HepG2 (cell line): ENCODE results near the gene CEP164. TPM values are rescaled to one million over a fixed set of nuclear protein-coding genes. Genes with fewer than 3 reads are reported as not detected.
A peak's percentile ranks its signal among the peaks of the same experiment; 100 is the strongest.

Source experiments
- BCL6 ChIP-seq: IDR thresholded peaks from 2 replicates; pipeline ENCODE4 v1.6.1; 2016; ENCODE audit warnings: missing genetic modification reagents, missing compliant biosample characterization
- FOXM1 ChIP-seq: sonication (generic); formaldehyde crosslinking; IDR thresholded peaks from 2 replicates; pipeline ENCODE4 v1.5.0; 2020; ENCODE audit warnings: missing genetic modification reagents
- HMG20B ChIP-seq: conservative IDR thresholded peaks from 2 replicates; pipeline ENCODE4 v1.6.1; 2016; ENCODE audit warnings: missing genetic modification reagents, missing compliant biosample characterization
- IKZF1 ChIP-seq: fragments of 450-650 bp; IDR thresholded peaks from 2 replicates; pipeline ENCODE4 v1.7.1; 2016
- KLF12 ChIP-seq: sonication (generic); formaldehyde crosslinking; IDR thresholded peaks from 2 replicates; pipeline ENCODE4 v1.4.0; 2020; ENCODE audit warnings: missing genetic modification reagents, borderline replicate concordance
- MAX ChIP-seq: IDR thresholded peaks from 2 replicates; pipeline ENCODE4 v1.6.1; 2012; ENCODE audit warnings: inconsistent platforms
- PHF8 ChIP-seq: sonication (generic); formaldehyde crosslinking; IDR thresholded peaks from 2 replicates; pipeline ENCODE4 v1.5.0; 2020; ENCODE audit warnings: missing genetic modification reagents
- PRMT3 ChIP-seq: sonication (generic); formaldehyde crosslinking; IDR thresholded peaks from 2 replicates; pipeline ENCODE4 v1.8.1; 2022; ENCODE audit warnings: low read depth, mild to moderate bottlenecking, moderate library complexity, missing genetic modification reagents, borderline replicate concordance
- RARA ChIP-seq: IDR thresholded peaks from 2 replicates; pipeline ENCODE4 v1.6.1; 2016; ENCODE audit warnings: missing genetic modification reagents, missing compliant biosample characterization
- SNRNP70 ChIP-seq: fragments of 200-400 bp; formaldehyde crosslinking; IDR thresholded peaks from 2 replicates; pipeline ENCODE4 v1.6.1; 2017; ENCODE audit warnings: mild to moderate bottlenecking, low read depth, low read length, moderate library complexity
- THAP7 ChIP-seq: sonication (generic); formaldehyde crosslinking; IDR thresholded peaks from 2 replicates; pipeline ENCODE4 v1.8.1; 2023; ENCODE audit warnings: mild to moderate bottlenecking, missing genetic modification reagents
- ZBTB7A ChIP-seq: sonication (generic); formaldehyde crosslinking; IDR thresholded peaks from 2 replicates; pipeline ENCODE4 v1.8.0; 2022; ENCODE audit warnings: mild to moderate bottlenecking, missing genetic modification reagents
- ZNF335 ChIP-seq: sonication (generic); formaldehyde crosslinking; IDR thresholded peaks from 2 replicates; pipeline ENCODE4 v1.4.0; 2020; ENCODE audit warnings: missing genetic modification reagents
- ZNF891 ChIP-seq: sonication (generic); formaldehyde crosslinking; IDR thresholded peaks from 2 replicates; pipeline ENCODE4 v1.5.0; 2020; ENCODE audit warnings: mild to moderate bottlenecking, missing genetic modification reagents
- ZSCAN25 ChIP-seq: sonication (generic); formaldehyde crosslinking; IDR thresholded peaks from 2 replicates; pipeline ENCODE4 v1.8.0; 2022; ENCODE audit warnings: mild to moderate bottlenecking, missing genetic modification reagents
- polyA plus RNA-seq, 8 experiments: library from polyadenylated mRNA; depleted of rRNA in 3 of 8; stranded (reverse) in 7 of 8; unstranded in 1 of 8; fragments of >200 nt; fragmentation: Illumina TruSeq in 4 of 8; extraction: Trizol in 4 of 8; gene quantifications; 2 replicates each; pipeline versions ENCODE4 v1.2.1 to v1.2.3, GENCODE V29; 2011 to 2016; ENCODE audit warnings: low read depth in 4 of 8, missing spikeins in 1 of 8, mixed read lengths in 1 of 8; ENCODE audit not compliant: insufficient read depth in 1 of 8
- total RNA-seq, 5 experiments: library from RNA; depleted of rRNA; stranded (reverse); fragments of >200 nt; fragmentation: Illumina TruSeq; extraction: Trizol; gene quantifications; 2 replicates each; pipeline ENCODE4 v1.2.3, GENCODE V29; 2016; ENCODE audit warnings: low read depth in 1 of 5
- TF ChIP-seq, protein P1 (sequence below): sonication (generic); formaldehyde crosslinking; IDR thresholded peaks from 2 replicates; pipeline ENCODE4 v1.8.0; 2022; ENCODE audit warnings: missing genetic modification reagents, mild to moderate bottlenecking, borderline replicate concordance
- TF ChIP-seq, protein P2 (sequence below): sonication (generic); formaldehyde crosslinking; IDR thresholded peaks from 2 replicates; pipeline ENCODE4 v1.8.0; 2022; ENCODE audit warnings: mild to moderate bottlenecking, missing genetic modification reagents
- TF ChIP-seq, protein P3 (sequence below): sonication (generic); formaldehyde crosslinking; IDR thresholded peaks from 2 replicates; pipeline ENCODE4 v1.8.0; 2023; ENCODE audit warnings: mild to moderate bottlenecking, missing genetic modification reagents
- TF ChIP-seq, protein P4 (sequence below): sonication (generic); formaldehyde crosslinking; IDR thresholded peaks from 2 replicates; pipeline ENCODE4 v1.8.1; 2022; ENCODE audit warnings: mild to moderate bottlenecking, missing genetic modification reagents
- TF ChIP-seq, protein P5 (sequence below): sonication (generic); formaldehyde crosslinking; IDR thresholded peaks from 2 replicates; pipeline ENCODE4 v1.9.0; 2021; ENCODE audit warnings: missing genetic modification reagents, mild to moderate bottlenecking, borderline replicate concordance

The CEP164 gene
- total and polyA plus RNA-seq, 2 of the 13 experiments (the other 11 are each of a cell fraction or from before 2014, with no cell fraction given): 11.4 to 15.2 TPM

DNA sequence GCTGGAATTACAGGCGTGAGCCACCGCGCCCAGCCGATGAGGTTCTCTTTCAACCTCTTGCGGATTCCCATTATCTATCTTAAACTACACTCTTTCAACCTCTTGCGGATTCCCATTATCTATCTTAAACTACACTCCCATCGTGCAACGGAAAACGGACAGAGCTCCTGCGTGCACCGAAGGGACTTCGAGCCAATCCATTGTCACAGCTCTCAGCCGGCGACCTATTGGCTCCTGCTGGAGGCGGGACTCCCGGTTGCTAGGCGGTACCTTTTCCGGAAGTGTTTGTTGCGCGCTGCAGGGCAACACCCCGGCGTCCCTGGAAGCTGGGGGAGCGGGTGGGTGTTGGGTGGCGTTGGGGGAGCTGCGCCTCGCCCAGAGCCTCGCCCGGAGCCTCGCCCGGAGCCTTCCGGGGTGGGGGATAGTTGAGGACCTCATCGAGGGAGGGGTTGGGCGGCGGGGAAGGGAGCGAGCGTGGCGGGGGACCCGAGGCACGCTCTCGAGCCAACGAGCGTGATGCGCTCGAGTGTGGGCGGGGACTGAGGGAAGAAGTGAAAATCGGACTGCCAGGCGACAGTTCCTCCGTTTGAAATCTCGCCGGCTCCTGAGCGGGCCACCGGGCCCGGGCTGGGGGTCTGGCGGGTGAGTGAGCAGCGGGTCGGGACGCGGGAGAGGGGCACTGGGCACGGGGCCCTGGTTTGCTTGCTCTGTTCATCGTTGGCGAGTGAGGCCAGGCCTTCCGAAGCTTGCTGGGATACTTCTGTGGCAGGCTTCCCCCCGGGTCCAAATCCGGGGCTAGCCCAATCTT is at the start of gene CEP164 (continued):
- TF ChIP-seq, protein P1, sequence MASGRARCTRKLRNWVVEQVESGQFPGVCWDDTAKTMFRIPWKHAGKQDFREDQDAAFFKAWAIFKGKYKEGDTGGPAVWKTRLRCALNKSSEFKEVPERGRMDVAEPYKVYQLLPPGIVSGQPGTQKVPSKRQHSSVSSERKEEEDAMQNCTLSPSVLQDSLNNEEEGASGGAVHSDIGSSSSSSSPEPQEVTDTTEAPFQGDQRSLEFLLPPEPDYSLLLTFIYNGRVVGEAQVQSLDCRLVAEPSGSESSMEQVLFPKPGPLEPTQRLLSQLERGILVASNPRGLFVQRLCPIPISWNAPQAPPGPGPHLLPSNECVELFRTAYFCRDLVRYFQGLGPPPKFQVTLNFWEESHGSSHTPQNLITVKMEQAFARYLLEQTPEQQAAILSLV (CRISPR knock-in tag): peak; percentile 61; the same call in 1 of the 2 replicates
- TF ChIP-seq SNRNP70: no peak
- TF ChIP-seq, protein P2, sequence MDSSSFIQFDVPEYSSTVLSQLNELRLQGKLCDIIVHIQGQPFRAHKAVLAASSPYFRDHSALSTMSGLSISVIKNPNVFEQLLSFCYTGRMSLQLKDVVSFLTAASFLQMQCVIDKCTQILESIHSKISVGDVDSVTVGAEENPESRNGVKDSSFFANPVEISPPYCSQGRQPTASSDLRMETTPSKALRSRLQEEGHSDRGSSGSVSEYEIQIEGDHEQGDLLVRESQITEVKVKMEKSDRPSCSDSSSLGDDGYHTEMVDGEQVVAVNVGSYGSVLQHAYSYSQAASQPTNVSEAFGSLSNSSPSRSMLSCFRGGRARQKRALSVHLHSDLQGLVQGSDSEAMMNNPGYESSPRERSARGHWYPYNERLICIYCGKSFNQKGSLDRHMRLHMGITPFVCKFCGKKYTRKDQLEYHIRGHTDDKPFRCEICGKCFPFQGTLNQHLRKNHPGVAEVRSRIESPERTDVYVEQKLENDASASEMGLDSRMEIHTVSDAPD (CRISPR knock-in tag): no peak
- TF ChIP-seq, protein P3, sequence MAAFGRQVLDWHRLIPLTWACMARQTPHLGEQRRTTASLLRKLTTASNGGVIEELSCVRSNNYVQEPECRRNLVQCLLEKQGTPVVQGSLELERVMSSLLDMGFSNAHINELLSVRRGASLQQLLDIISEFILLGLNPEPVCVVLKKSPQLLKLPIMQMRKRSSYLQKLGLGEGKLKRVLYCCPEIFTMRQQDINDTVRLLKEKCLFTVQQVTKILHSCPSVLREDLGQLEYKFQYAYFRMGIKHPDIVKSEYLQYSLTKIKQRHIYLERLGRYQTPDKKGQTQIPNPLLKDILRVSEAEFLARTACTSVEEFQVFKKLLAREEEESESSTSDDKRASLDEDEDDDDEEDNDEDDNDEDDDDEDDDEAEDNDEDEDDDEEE: no peak
- no peak for TF ChIP-seq ZBTB7A
- TF ChIP-seq PRMT3: no peak
- TF ChIP-seq, protein P4, sequence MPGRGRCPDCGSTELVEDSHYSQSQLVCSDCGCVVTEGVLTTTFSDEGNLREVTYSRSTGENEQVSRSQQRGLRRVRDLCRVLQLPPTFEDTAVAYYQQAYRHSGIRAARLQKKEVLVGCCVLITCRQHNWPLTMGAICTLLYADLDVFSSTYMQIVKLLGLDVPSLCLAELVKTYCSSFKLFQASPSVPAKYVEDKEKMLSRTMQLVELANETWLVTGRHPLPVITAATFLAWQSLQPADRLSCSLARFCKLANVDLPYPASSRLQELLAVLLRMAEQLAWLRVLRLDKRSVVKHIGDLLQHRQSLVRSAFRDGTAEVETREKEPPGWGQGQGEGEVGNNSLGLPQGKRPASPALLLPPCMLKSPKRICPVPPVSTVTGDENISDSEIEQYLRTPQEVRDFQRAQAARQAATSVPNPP (CRISPR knock-in tag): no peak
- TF ChIP-seq ZNF891 (CRISPR knock-in tag): peak; percentile 61; the same call in 1 of the 2 replicates
- TF ChIP-seq, protein P5, sequence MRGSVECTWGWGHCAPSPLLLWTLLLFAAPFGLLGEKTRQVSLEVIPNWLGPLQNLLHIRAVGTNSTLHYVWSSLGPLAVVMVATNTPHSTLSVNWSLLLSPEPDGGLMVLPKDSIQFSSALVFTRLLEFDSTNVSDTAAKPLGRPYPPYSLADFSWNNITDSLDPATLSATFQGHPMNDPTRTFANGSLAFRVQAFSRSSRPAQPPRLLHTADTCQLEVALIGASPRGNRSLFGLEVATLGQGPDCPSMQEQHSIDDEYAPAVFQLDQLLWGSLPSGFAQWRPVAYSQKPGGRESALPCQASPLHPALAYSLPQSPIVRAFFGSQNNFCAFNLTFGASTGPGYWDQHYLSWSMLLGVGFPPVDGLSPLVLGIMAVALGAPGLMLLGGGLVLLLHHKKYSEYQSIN: no peak
- TF ChIP-seq MAX: peak; percentile 75
- TF ChIP-seq PHF8 (CRISPR knock-in tag): peak; percentile 69
- TF ChIP-seq KLF12 (CRISPR knock-in tag): peak; percentile 83; the same call in 1 of the 2 replicates
- TF ChIP-seq RARA (CRISPR knock-in tag): no peak
- no peak for TF ChIP-seq FOXM1 (CRISPR knock-in tag)
- TF ChIP-seq BCL6 (CRISPR knock-in tag): no peak
- TF ChIP-seq HMG20B (CRISPR knock-in tag): no peak
- TF ChIP-seq IKZF1: no peak
- TF ChIP-seq THAP7 (CRISPR knock-in tag): no peak
- TF ChIP-seq ZNF335 (CRISPR knock-in tag): no peak
- TF ChIP-seq ZSCAN25: no peak
